Stomach (tissue), 9 donors: ENCODE data around the gene ANGPTL8. TPM values are rescaled to one million over a fixed set of nuclear protein-coding genes. Genes with fewer than 3 reads are reported as not detected.

Source experiments
- DNase-seq, 2 donors: peaks; one replicate each; pipeline versions ENCODE4 v3.0.0 to v3.0.0-alpha.2; 2013 to 2019
- H3K27ac ChIP-seq, 5 donors: fragments of 200-600 bp in 4 of 5; sonication (generic) in 4 of 5; one replicate each; pipeline ENCODE4 v1.5.1; 2013 to 2019; ENCODE audit warnings: mild to moderate bottlenecking in 1 of 5, moderate library complexity in 1 of 5
- H3K27me3 ChIP-seq, 3 donors: fragments of 200-600 bp; sonication (generic); one replicate each; pipeline ENCODE4 v1.5.1; 2017 to 2019; ENCODE audit warnings: mixed run types in 1 of 3
- H3K36me3 ChIP-seq, 4 donors: fragments of 200-600 bp; sonication (generic); 1 replicate in 3 of 4; 2 replicates in 1 of 4; pipeline ENCODE4 v1.5.1; 2016 to 2019
- H3K4me1 ChIP-seq, 4 donors: fragments of 200-600 bp; sonication (generic); one replicate each; pipeline ENCODE4 v1.5.1; 2016 to 2019
- H3K4me3 ChIP-seq, 4 donors: fragments of 200-600 bp; sonication (generic) in 3 of 4; one replicate each; pipeline ENCODE4 v1.5.1; 2016 to 2019; ENCODE audit warnings: mild to moderate bottlenecking in 1 of 4
- H3K9me3 ChIP-seq, 4 donors: fragments of 200-600 bp; sonication (generic); one replicate each; pipeline ENCODE4 v1.5.1; 2016 to 2019
- EP300 ChIP-seq: sonication (generic); formaldehyde crosslinking; IDR thresholded peaks from one replicate; pipeline ENCODE4 v1.6.1; 2017; ENCODE audit warnings: antibody characterized with exemption
- POLR2A ChIP-seq, 4 donors: fragments of 450-650 bp; IDR thresholded peaks; one replicate each; pipeline ENCODE4 v1.6.1; 2016; ENCODE audit warnings: antibody characterized with exemption in 4 of 4, control low read depth in 2 of 4, mild to moderate bottlenecking in 1 of 4, moderate library complexity in 1 of 4
- POLR2AphosphoS5 ChIP-seq, 3 donors: sonication (generic); formaldehyde crosslinking; IDR thresholded peaks; one replicate each; pipeline ENCODE4 v1.6.1; 2016; ENCODE audit warnings: antibody characterized with exemption in 3 of 3
- WGBS, 5 donors: extraction: QIAGEN DNeasy Blood & Tissue Kit in 3 of 5; methylation state at CpG; one replicate each; pipeline versions ENCODE4 v1.1.5 to v1.1.7; 2013 to 2018; 5-methylcytosine and 5-hydroxymethylcytosine counted together
- intact Hi-C: fragments of 100-400 bp; cut with DNase I; formaldehyde crosslinking; loops from one replicate; pipeline ENCODE4 v1.15.1; 2023; ENCODE audit warnings: low total_unique reads
- polyA plus RNA-seq, 3 donors: library from polyadenylated mRNA; stranded (reverse); fragments of 200-250 nt; gene quantifications; one replicate each; pipeline ENCODE4 v1.2.3, GENCODE V29; 2013
- total RNA-seq, 5 donors: library from RNA; depleted of rRNA; stranded (reverse); fragments of >200 nt; gene quantifications; one replicate each; pipeline versions ENCODE4 v1.1.0 to v1.2.3, GENCODE V29; 2014 to 2016
- TF ChIP-seq, protein P1 (sequence below), 7 experiments: fragments of 450-650 bp in 4 of 7; fragments of 200-600 bp in 3 of 7; sonication (generic) in 3 of 7; IDR thresholded peaks; one replicate each; pipeline ENCODE4 v1.5.1; 2016 to 2019; ENCODE audit warnings: antibody characterized with exemption in 7 of 7, control low read depth in 2 of 7, mild to moderate bottlenecking in 1 of 7
- donor health status: healthy with polysubstance abuse.
- donor health status: Bipolar disorder and iron deficiency.
- donor health status: healthy.

The ANGPTL8 gene
- total and polyA plus RNA-seq, 8 donors: 0.70 TPM; not detected in 7

DNA sequence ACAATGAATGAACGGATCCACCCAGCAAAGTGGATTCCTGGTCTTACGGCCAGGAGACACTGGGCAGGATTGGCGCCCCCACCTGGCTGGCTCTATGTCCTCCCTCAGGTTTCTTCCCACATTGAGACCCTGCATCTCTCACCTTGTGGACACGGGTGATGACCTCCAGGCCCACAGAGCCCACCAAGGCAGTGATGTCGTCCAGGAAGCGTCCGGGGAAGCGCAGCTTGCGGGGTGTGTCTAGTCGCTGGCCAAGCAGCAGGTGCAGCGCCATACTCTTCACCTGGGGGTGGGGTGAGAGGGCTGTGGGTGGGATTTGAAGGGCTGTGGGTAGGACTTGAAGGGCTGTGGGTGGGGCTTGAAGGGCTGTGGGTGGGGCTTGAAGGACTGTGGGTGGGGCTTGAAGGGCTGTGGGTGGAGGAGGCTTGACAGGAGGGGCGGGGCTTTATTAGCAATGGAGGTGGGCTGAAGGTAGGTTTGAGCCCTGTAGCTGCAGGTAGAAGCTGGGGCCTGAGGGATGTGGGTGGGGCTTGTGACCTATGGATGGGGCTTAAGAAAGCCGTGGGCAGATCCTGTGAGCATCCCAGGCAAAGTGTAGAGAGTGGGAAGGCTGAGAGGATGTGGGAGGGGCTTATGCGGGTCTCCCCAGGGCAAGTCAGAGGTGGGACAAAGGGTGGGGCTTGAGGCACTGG is 12.1 kb upstream of the ANGPTL8 start:
- TF ChIP-seq, protein P1, sequence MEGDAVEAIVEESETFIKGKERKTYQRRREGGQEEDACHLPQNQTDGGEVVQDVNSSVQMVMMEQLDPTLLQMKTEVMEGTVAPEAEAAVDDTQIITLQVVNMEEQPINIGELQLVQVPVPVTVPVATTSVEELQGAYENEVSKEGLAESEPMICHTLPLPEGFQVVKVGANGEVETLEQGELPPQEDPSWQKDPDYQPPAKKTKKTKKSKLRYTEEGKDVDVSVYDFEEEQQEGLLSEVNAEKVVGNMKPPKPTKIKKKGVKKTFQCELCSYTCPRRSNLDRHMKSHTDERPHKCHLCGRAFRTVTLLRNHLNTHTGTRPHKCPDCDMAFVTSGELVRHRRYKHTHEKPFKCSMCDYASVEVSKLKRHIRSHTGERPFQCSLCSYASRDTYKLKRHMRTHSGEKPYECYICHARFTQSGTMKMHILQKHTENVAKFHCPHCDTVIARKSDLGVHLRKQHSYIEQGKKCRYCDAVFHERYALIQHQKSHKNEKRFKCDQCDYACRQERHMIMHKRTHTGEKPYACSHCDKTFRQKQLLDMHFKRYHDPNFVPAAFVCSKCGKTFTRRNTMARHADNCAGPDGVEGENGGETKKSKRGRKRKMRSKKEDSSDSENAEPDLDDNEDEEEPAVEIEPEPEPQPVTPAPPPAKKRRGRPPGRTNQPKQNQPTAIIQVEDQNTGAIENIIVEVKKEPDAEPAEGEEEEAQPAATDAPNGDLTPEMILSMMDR (IDR thresholded peaks at IDR 0.05): no peak
- TF ChIP-seq POLR2A (IDR thresholded peaks at IDR 0.05) (no peak), POLR2AphosphoS5 (IDR thresholded peaks at IDR 0.05) (no peak)
- no peaks in the 10 kb centered on the region for H3K9me3 ChIP-seq
- peaks cover 22 to 85% (median 79%) of the 10 kb centered on the region in 4 donors for H3K36me3 ChIP-seq
- H3K27ac ChIP-seq: no peak overlapping the region
- H3K4me3 ChIP-seq: no peak overlapping the region
- H3K27me3 ChIP-seq: no peaks in the 10 kb centered on the region
- intact Hi-C loops: loop anchor here (10.0 kb wide), 1 partner anchor 213 kb away; no protein-coding TSS in a partner anchor
- no peak for DNase-seq
- WGBS, 5 donors: 85 to 93% (median 92%) methylated on average over 14 of the region's 14 CpGs
- no peaks in the 10 kb centered on the region for H3K4me1 ChIP-seq

GRCh38 chr19:11230621-11231386 is 8.6 kb upstream of the ANGPTL8 start:
- DNase-seq: no peak
- H3K27ac ChIP-seq: no peak overlapping the region
- H3K36me3 ChIP-seq: peaks cover 27 to 79% (median 73%) of the 10 kb centered on the region in 4 donors
- no peaks in the 10 kb centered on the region for H3K27me3 ChIP-seq
- WGBS, 5 donors: 86 to 90% (median 88%) methylated on average over 6 to 7 of the region's 7 CpGs
- intact Hi-C loops: no loop called here
- H3K9me3 ChIP-seq: no peaks in the 10 kb centered on the region
- no peaks in the 10 kb centered on the region for H3K4me1 ChIP-seq
- H3K4me3 ChIP-seq: no peak overlapping the region
- TF ChIP-seq POLR2AphosphoS5 (IDR thresholded peaks at IDR 0.05) (no peak), EP300 (no peak), POLR2A (IDR thresholded peaks at IDR 0.05) (no peak)
- TF ChIP-seq, protein P1 (IDR thresholded peaks at IDR 0.05): no peak

DNA sequence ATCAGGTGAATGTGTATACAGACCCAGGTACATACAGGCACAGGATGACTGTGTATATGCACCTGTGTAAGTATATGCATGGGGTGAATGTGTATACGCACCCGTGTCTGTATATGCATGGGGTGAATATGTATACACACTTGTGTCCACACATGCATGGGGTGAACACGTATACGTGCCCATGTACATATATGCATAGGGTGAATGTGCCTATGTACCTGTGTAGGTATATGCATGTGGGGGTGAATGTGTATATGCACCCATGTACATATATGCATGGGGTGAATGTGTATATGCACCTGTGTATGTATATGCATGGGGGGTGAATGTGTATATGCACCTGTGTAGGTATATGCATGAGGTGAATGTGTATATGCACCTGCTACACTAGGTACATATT is 6.9 kb upstream of the ANGPTL8 start:
- TF ChIP-seq POLR2AphosphoS5 (IDR thresholded peaks at IDR 0.05) (no peak), POLR2A (IDR thresholded peaks at IDR 0.05) (no peak), EP300 (no peak)
- TF ChIP-seq, protein P1 (IDR thresholded peaks at IDR 0.05): no peak
- 87 to 94% (median 91%) methylated on average over 4 of the region's 4 CpGs for whole genome bisulfite sequencing, 5 donors
- Histone ChIP-seq H3K36me3 (peaks cover 19 to 81% (median 74%) of the 10 kb centered on the region in 4 donors), H3K4me1 (no peaks in the 10 kb centered on the region), H3K9me3 (no peaks in the 10 kb centered on the region), H3K27ac (no peak overlapping the region), H3K27me3 (no peaks in the 10 kb centered on the region), H3K4me3 (no peak overlapping the region)
- DNase-seq: no peak
- intact Hi-C loops: no loop called here

GRCh38 chr19:11233073-11233472 is 6.3 kb upstream of the ANGPTL8 start:
- H3K36me3 ChIP-seq: peaks cover 19 to 86% (median 80%) of the 10 kb centered on the region in 4 donors
- WGBS, 5 donors: 88 to 92% (median 91%) methylated on average over 15 of the region's 15 CpGs
- H3K27ac ChIP-seq: no peak overlapping the region
- DNase-seq: no peak
- no peak overlapping the region for H3K4me3 ChIP-seq
- intact Hi-C loops: no loop called here
- TF ChIP-seq EP300: no peak
- TF ChIP-seq, protein P1 (IDR thresholded peaks at IDR 0.05): no peak
- no peak for TF ChIP-seq POLR2A (IDR thresholded peaks at IDR 0.05)
- no peak for TF ChIP-seq POLR2AphosphoS5 (IDR thresholded peaks at IDR 0.05)
- no peaks in the 10 kb centered on the region for H3K9me3 ChIP-seq
- no peaks in the 10 kb centered on the region for H3K27me3 ChIP-seq
- H3K4me1 ChIP-seq: no peaks in the 10 kb centered on the region
